CMK (cell line): ENCODE data around the gene C7.
"Not testable (repeated sequence)": the region's sequence is repeated elsewhere in the genome, so short reads cannot be mapped to it uniquely, and the experiment has no call there.

Experiments used
- DNase-seq: peaks from one replicate; pipeline ENCODE4 v3.0.0-alpha.2; 2010; ENCODE audit warnings: low read depth

Gene C7

DNA sequence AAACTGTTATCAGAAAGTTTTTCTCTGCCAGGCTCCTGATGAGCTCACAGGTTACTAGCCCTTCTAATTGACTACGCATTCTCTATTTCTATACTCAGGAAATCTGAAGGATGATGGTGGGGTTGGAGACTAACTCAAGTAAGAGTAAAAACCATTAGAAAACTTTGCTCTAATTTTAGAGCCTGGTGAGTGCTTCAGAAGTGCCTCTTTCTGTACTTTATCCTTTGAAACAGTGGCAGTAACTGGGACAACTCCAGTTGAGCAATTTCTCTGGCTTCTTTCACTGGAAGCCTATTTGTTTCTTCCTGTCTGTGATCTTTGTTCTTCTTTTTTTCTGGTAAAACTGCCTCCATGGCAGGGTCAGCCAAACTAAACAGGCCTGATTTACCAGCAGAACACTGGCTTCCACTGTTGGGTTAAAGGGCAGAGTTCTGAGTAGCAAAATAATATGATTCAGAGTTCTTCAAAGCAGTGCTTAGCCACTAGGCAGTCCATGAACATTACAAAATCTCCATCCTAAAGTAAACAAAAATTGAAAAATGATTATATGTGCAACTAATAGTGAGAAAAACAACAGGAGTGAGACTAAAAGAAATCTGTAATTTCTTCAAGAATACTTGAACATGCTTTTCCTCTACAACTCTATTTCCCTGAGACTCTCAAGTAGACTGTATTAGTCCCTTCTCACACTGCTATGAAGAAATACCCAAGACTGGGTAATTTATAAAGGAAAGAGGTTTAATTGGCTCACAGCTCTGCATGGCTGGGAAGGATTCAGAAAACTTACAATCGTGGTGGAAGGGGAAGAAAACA lies 82.1 kb downstream of the C7 start:
- no peak for DNase-seq

DNA sequence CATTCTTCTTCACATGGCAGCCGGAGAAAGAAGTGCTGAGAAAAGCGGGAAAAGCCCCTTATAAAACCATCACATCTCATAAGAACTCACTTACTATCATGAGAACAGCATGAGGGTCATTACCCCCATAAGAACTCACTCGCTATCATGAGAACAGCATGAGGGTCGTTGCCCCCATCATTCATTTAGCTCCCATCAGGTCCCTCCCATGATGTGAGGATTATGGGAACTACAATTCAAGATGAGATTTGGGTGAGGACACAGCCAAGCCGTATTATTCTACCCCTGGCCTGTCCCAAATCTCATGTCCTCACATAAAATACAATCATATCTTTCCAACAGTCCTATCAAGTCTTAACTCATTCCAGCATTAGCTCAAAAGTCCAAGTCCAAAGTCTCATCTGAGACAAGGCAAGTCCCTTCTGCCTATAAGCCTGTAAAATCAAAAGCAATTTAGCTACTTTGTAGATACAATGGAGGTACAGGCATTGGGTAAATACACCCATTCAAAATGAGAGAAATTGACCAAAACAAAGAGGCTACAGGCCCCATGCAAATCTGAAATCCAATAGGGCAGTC lies 82.8 kb downstream of the C7 start:
- no peak for DNase-seq

DNA sequence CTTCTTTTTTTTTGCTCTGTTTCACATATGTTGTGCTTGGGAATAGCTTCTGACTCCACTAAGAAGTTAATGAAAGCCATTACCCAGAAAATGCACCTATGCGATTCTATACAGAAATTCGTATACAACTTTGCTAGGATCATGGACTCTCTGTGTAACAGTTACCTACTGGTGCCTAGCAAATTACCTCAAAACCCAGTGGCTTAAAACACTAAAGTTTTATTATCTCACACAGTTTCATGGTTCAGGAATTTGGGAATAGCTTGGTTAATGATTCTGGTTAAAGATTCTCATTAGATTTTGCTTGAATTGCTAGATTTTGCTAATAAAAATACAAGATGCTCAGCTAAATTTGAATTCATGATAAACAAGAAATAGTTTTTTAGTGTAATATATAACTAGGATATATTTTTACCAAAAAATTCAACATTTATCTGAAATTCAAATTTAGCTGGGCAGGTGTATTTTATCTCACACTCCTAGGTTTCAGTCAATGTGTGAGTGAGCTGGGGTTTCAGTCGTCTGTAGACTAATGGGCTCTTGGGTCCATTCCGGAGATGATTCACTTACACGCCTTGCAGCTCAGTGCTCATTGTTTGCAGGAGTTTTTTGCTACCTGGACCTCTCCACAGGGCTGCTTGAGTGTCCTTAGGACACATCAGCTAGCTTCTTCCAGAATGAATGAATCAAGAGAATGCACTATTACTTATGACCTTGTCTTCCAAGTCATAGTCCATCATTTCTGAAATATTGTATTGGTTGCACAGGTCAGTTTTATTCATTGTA lies 86.7 kb downstream of the C7 start:
- DNase-seq = no peak

DNA sequence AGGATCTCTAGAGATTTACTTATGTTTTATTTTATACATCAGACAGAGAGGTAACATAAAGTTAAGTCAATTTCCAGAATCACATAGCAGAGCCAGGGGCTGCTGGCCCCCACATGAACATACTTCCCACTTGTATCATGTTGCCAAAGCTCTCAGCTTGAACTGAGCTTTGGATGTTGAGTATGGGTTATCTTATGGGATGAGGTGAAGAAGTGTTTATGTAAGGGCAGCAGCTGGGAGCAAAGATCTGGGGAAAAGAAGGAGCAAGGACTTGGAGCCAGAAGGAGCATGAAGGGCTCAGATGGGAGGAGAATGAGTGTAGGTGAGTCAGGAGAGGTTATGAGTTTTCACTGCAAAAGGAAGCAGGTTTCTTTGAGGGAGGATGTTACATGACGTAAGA lies 89.8 kb downstream of the C7 start:
- DNase-seq = no peak

DNA sequence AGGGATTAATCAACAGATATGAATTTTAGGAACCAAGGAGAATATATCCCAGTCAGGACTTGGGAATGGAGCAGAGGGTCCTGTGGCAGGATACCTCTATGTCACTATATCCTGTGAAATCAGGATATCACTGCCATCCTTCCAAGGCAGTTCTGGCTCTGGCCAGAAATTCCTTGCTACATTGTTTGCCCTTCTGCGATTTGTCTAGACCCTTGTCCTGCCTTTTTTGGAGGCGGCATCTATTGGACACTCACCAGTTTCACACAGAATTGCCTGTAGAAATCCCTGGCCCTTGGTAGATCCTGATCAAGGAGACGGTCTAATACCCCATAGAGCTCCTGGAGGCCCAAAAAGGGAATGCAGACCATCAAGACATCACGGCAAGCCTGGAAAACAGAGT lies 90.7 kb downstream of the C7 start:
- no peak for DNase-seq

DNA sequence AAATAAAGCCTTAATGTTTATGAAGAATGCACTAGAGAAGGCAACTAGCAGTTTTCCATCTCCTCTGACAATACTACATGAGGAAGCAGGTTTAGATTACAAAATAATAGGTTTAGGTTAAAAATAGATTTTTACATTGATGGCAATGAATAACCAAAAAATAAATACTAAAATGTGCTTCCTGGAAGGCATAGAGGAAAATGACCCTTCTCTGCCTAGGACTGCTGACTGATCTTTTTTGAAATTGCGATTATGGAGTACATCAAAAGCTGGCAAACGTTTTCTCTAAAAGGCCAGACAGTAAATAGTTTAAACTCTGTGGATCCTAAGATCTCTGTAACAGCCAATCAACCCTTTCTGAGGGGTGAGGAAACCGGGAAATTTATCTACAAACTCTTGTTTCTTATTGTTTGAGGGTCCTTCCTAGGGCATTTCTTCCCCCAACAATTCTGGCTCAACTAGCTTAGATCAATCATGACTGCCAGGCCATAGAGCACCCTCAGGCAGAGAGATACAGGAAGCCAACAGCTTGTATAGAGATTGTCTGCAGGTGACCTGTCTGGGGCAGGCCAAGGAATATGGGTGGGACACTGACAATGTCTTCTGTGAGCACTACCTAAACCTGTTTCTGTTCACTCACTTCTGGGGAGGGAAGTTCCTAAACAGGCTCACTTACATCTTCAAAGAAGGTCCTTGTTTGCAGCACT lies 94.5 kb downstream of the C7 start:
- no peak for DNase-seq

DNA sequence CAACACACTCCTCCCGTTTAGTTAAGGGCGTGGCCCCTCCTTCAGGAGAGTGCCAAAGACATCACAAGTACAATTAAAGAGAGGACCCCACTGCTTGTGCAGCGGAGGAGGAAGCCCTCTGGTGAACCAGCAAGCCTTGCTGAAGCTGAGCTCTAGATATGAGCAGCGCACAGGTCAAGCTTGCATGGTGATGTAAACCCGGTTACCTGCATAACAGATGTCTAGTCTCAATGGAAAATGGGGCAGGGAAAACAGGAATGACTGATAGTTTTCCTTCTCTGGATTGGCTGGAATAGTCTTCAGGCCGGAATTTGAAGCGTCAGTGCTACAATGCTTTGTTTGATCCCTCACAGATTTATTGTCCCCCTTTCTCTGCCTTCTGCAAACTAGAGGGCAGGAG lies 95.6 kb downstream of the C7 start:
- no peak for DNase-seq

DNA sequence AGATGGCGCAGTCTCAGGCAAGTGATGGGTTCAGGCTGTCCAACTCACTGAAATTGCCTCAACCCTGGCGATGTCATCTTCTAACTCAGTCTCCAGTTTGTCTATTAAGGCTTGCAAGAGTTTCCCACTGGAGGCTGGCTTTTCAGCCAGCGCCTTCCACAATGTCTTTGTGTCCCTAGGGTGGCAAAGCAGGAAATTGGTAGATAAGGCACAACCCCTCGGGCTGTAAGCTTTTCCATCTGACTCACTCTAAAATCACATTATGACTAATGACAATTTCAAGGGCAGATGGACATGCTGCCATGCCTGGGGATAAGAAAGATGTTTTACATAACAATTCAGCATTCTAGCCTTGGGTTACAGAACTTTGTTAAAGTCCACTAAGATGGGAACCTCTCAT lies 99.9 kb downstream of the C7 start:
- no peak for DNase-seq

DNA sequence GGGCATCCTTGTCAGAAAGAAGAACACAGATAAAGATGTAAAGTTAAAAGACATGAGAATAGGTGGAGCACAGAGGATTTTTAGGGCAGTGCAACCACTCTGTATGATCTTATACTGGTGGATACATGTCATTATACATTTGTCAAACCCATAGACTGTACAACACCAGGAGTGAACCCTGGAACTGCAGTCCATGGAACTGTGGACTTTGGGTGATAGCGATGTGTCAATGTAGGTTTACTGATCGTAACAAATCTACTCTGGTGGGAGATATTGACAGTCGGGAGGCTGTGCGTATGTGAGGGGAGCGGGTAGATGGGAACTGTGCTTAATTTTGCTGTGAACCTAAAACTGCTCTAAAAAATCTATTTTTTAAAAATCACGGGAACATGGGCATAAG lies 101.3 kb downstream of the C7 start:
- DNase-seq = no peak

DNA sequence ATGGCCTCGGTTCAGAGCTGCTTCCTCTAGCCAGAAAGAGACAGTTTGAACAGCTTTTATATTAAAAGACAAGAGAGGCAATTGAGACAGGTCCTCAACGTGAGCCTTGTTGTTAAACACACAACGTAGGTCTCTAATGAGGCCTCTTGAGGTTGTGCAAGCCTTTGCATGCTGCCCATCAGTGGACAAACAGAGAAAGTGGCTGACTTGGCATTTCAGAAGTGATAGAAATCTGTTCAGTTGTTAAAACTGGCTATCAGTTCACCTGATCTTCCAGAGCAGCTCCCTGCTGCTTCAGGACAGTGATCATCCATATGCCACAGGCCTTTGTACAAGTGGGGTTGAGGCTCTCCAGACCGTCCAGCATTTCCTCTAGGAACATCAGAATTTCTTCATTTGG lies 103.0 kb downstream of the C7 start:
- DNase-seq = no peak

DNA sequence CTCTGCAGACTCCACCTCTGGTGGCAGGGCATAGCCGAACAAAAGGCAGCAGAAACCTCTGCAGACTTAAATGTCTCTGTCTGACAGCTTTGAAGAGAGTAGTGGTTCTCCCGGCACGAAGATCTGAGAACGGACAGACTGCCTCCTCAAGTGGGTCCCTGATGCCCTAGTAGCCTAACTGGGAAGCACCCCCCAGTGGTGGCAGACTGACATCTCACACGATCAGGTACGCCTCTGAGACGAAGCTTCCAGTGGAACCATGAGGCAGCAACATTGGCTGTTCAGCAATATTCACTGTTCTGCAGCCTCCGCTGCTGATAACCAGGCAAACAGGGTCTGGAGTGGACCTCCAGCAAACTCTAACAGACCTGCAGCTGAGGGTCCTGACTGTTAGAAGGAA lies 113.3 kb downstream of the C7 start:
- not testable (repeated sequence) for DNase-seq
